ENCODE data around the gene CHKA.

CHKA gene

GRCh38 chr11:68083517-68083916 is 37.7 kb downstream of the CHKA start:
- DNase-seq, result peak in 1 of 42 donors; percentile 4
- intact Hi-C loops (cut with DNase I), result no loop called here

GRCh38 chr11:68082481-68082880 is 38.7 kb downstream of the CHKA start:
- intact Hi-C loops (cut with DNase I), result no loop called here
- DNase-seq, result no peak

- DNase-seq, result peak in 1 of 42 donors; percentile 36
- intact Hi-C loops (cut with DNase I), result no loop called here
These were observed 39.5 kb downstream of the CHKA start for GRCh38 chr11:68081691-68082090.

- intact Hi-C loops (cut with DNase I), result no loop called here
- peak in 1 of 42 donors; percentile 15 for DNase-seq
These were observed 40.3 kb downstream of the CHKA start for GRCh38 chr11:68080860-68081259.

GRCh38 chr11:68077617-68078582 is 43.3 kb downstream of the CHKA start:
- DNase-seq, result peak in 4 of 42 donors; percentile 35 to 56 (median 37)
- intact Hi-C loops (cut with DNase I), result no loop called here

- intact Hi-C loops (cut with DNase I), result no loop called here
- DNase-seq, result peak in 6 of 42 donors; percentile 17 to 65 (median 40)
These were observed 44.7 kb downstream of the CHKA start for GRCh38 chr11:68076371-68077042.

GRCh38 chr11:68074584-68075352 is 46.4 kb downstream of the CHKA start:
- DNase-seq, result peak in 1 of 42 donors; percentile 16
- intact Hi-C loops (cut with DNase I), result no loop called here

- intact Hi-C loops (cut with DNase I), result no loop called here
- DNase-seq, result peak in 1 of 42 donors; percentile 36
These were observed 49.7 kb downstream of the CHKA start for GRCh38 chr11:68071281-68072048.

GRCh38 chr11:68067991-68068390 is 53.2 kb downstream of the CHKA start:
- no peak for DNase-seq
- intact Hi-C loops (cut with DNase I), result no loop called here

GRCh38 chr11:68066742-68067141 is 54.4 kb downstream of the CHKA start:
- DNase-seq, result peak in 25 of 42 donors; percentile 28 to 79 (median 51)
- intact Hi-C loops (cut with DNase I), result no loop called here

- intact Hi-C loops (cut with DNase I), result no loop called here
- DNase-seq, result no peak
These were observed 55.3 kb downstream of the CHKA start for GRCh38 chr11:68065841-68066240.

GRCh38 chr11:68064926-68065325 is 56.3 kb downstream of the CHKA start:
- DNase-seq, result no peak
- intact Hi-C loops (cut with DNase I), result no loop called here

- no peak for DNase-seq
- intact Hi-C loops (cut with DNase I), result no loop called here
These were observed 59.7 kb downstream of the CHKA start for GRCh38 chr11:68061508-68061907.

GRCh38 chr11:68057807-68058206 is 63.4 kb downstream of the CHKA start:
- intact Hi-C loops (cut with DNase I), result no loop called here
- no peak for DNase-seq

GRCh38 chr11:68056317-68057285 is 64.6 kb downstream of the CHKA start:
- DNase-seq, result no peak
- intact Hi-C loops (cut with DNase I), result no loop called here

- intact Hi-C loops (cut with DNase I), result no loop called here
- DNase-seq, result no peak
These were observed 67.0 kb downstream of the CHKA start for GRCh38 chr11:68053981-68054812.

- DNase-seq, result no peak
- intact Hi-C loops (cut with DNase I), result no loop called here
These were observed 68.1 kb downstream of the CHKA start for GRCh38 chr11:68053117-68053516.
